ENCODE results near the gene TASP1.
"Not testable (repeated sequence)": the region's sequence is repeated elsewhere in the genome, so short reads cannot be mapped to it uniquely, and the experiment has no call there.

TASP1 gene

GRCh38 chr20:13632431-13632830, 6.3 kb downstream of the TASP1 start:
- in situ Hi-C loops (cut with MboI; ENCODE audit: low sequenced_read_pairs, unreplicated experiment) = no loop called here
- no peak for TF ChIP-seq CTCF (IDR thresholded peaks at IDR 0.05; ENCODE audit: borderline replicate concordance, control extremely low read depth, extremely low read depth, insufficient read depth, missing control alignments)
- DNase-seq (ENCODE audit: low spot score) = no peak

GRCh38 chr20:13627525-13627924, 11.2 kb downstream of the TASP1 start:
- in situ Hi-C loops (cut with MboI; ENCODE audit: low sequenced_read_pairs, unreplicated experiment); DNase-seq (ENCODE audit: low spot score): not testable (repeated sequence)

GRCh38 chr20:13626724-13627123, 12.0 kb downstream of the TASP1 start:
- no peak for TF ChIP-seq CTCF (IDR thresholded peaks at IDR 0.05; ENCODE audit: borderline replicate concordance, control extremely low read depth, extremely low read depth, insufficient read depth, missing control alignments)
- in situ Hi-C loops (cut with MboI; ENCODE audit: low sequenced_read_pairs, unreplicated experiment) = no loop called here
- no peak for DNase-seq (ENCODE audit: low spot score)

- DNase-seq (ENCODE audit: low spot score) = no peak
- TF ChIP-seq CTCF (IDR thresholded peaks at IDR 0.05; ENCODE audit: borderline replicate concordance, control extremely low read depth, extremely low read depth, insufficient read depth, missing control alignments) = no peak
- in situ Hi-C loops (cut with MboI; ENCODE audit: low sequenced_read_pairs, unreplicated experiment) = no loop called here
Measured at GRCh38 chr20:13625304-13625979, 13.3 kb downstream of the TASP1 start.

- DNase-seq (ENCODE audit: low spot score); in situ Hi-C loops (cut with MboI; ENCODE audit: low sequenced_read_pairs, unreplicated experiment): not testable (repeated sequence)
Measured at GRCh38 chr20:13619415-13619814, 19.3 kb downstream of the TASP1 start.

GRCh38 chr20:13618456-13618855, 20.3 kb downstream of the TASP1 start:
- in situ Hi-C loops (cut with MboI; ENCODE audit: low sequenced_read_pairs, unreplicated experiment); DNase-seq (ENCODE audit: low spot score): not testable (repeated sequence)

GRCh38 chr20:13617585-13617984, 21.1 kb downstream of the TASP1 start:
- in situ Hi-C loops (cut with MboI; ENCODE audit: low sequenced_read_pairs, unreplicated experiment); DNase-seq (ENCODE audit: low spot score): not testable (repeated sequence)

- DNase-seq (ENCODE audit: low spot score); in situ Hi-C loops (cut with MboI; ENCODE audit: low sequenced_read_pairs, unreplicated experiment): not testable (repeated sequence)
Measured at GRCh38 chr20:13616713-13617112, 22.0 kb downstream of the TASP1 start.

- in situ Hi-C loops (cut with MboI; ENCODE audit: low sequenced_read_pairs, unreplicated experiment) = no loop called here
- DNase-seq (ENCODE audit: low spot score) = no peak
- no peak for TF ChIP-seq CTCF (IDR thresholded peaks at IDR 0.05; ENCODE audit: borderline replicate concordance, control extremely low read depth, extremely low read depth, insufficient read depth, missing control alignments)
Measured at GRCh38 chr20:13613917-13614316, 24.8 kb downstream of the TASP1 start.

All from GM13976 (cell line).